GM23338 (cell line): ENCODE measurements around the gene ASIC3.

Experiments
- EZH2 ChIP-seq: fragments of 200-600 bp; sonication (generic); IDR thresholded peaks from one replicate; pipeline ENCODE4 v1.8.0; 2017; ENCODE audit warnings: antibody characterized with exemption, mild to moderate bottlenecking, low read depth; ENCODE audit not compliant: unreplicated experiment
- EZH2phosphoT487 ChIP-seq: fragments of 200-600 bp; sonication (generic); IDR thresholded peaks from one replicate; pipeline ENCODE4 v1.8.1; 2018; ENCODE audit warnings: antibody characterized with exemption; ENCODE audit not compliant: unreplicated experiment
- JUNB ChIP-seq: IDR thresholded peaks from one replicate; pipeline ENCODE4 v1.6.1; 2016; ENCODE audit warnings: antibody characterized with exemption; ENCODE audit not compliant: unreplicated experiment
- POLR2AphosphoS5 ChIP-seq: IDR thresholded peaks from 2 replicates; pipeline ENCODE4 v1.6.1; 2016; ENCODE audit warnings: antibody characterized with exemption, low read depth
- STAT1 ChIP-seq: IDR thresholded peaks from one replicate; pipeline ENCODE4 v1.6.1; 2016; ENCODE audit warnings: antibody characterized with exemption; ENCODE audit not compliant: unreplicated experiment
- ZNF114 ChIP-seq: fragments of 250-450 bp; sonication (Bioruptor Pico); IDR thresholded peaks from 2 replicates; pipeline ENCODE4 v1.5.0; 2020; ENCODE audit warnings: mild to moderate bottlenecking, moderate library complexity
- TF ChIP-seq, protein P1 (sequence below), 2 experiments: fragments of 200-600 bp in 1 of 2; sonication (generic) in 1 of 2; conservative IDR thresholded peaks; 2 replicates each; pipeline versions ENCODE4 v1.5.1 to v1.6.1; 2016 to 2017; ENCODE audit warnings: antibody characterized with exemption in 2 of 2, low read depth in 2 of 2, mild to moderate bottlenecking in 2 of 2, moderate library complexity in 1 of 2
- TF ChIP-seq, protein P2 (sequence below): IDR thresholded peaks from 2 replicates; pipeline ENCODE4 v1.6.1; 2016; ENCODE audit warnings: antibody characterized with exemption
- TF ChIP-seq, protein P3 (sequence below): IDR thresholded peaks from one replicate; pipeline ENCODE4 v1.6.1; 2018; ENCODE audit warnings: antibody characterized with exemption; ENCODE audit not compliant: unreplicated experiment

DNA sequence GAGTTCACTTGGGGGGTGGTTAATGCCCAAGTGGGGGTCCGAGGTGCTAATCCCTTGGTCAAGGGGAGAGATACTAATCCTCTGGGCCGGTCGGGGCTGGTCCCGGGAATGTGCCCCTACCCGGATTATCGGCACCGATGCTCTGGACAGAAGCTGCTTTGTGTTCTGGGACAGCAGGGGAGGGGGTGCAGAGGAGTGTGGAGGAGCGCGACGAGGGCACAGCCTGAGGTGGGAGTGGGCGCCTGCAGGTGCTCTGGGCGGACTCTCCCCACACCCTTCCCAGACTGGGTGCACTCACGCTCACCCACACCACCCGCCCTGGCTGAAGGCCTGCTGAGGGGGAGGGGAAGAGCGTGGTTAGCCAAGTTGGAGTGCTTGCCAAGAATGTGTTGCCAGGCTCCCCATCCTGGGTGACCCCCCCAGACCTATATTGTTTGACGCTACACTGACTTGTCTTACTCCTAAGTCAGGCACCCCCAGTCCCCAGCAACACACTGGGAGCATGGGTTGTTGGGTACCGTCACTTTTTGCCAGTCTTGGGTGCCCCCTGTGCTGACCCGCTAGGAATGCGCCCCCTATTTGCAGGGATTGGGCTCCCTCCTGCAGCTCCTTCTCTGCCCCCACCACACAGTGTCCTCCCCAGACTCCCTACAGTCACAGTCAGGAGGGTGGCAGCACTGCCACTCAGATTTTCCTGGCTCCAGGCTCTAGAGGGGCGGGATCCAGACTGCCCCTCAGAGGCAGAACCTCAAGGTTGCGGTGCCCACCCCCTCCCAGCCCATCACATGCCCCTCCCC, 12.3 kb downstream of the ASIC3 start:
- TF ChIP-seq EZH2 (no peak), EZH2phosphoT487 (no peak), POLR2AphosphoS5 (no peak), JUNB (no peak), STAT1 (no peak), ZNF114 (CRISPR knock-in tag) (no peak)
- TF ChIP-seq, protein P1, sequence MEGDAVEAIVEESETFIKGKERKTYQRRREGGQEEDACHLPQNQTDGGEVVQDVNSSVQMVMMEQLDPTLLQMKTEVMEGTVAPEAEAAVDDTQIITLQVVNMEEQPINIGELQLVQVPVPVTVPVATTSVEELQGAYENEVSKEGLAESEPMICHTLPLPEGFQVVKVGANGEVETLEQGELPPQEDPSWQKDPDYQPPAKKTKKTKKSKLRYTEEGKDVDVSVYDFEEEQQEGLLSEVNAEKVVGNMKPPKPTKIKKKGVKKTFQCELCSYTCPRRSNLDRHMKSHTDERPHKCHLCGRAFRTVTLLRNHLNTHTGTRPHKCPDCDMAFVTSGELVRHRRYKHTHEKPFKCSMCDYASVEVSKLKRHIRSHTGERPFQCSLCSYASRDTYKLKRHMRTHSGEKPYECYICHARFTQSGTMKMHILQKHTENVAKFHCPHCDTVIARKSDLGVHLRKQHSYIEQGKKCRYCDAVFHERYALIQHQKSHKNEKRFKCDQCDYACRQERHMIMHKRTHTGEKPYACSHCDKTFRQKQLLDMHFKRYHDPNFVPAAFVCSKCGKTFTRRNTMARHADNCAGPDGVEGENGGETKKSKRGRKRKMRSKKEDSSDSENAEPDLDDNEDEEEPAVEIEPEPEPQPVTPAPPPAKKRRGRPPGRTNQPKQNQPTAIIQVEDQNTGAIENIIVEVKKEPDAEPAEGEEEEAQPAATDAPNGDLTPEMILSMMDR (conservative IDR thresholded peaks at IDR 0.05; ENCODE audit: low read depth in 2 of 2): peak; percentile 10 to 31; a peak in 2 of 4 replicates
- TF ChIP-seq, protein P2, sequence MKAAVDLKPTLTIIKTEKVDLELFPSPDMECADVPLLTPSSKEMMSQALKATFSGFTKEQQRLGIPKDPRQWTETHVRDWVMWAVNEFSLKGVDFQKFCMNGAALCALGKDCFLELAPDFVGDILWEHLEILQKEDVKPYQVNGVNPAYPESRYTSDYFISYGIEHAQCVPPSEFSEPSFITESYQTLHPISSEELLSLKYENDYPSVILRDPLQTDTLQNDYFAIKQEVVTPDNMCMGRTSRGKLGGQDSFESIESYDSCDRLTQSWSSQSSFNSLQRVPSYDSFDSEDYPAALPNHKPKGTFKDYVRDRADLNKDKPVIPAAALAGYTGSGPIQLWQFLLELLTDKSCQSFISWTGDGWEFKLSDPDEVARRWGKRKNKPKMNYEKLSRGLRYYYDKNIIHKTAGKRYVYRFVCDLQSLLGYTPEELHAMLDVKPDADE: no peak
- TF ChIP-seq, protein P3, sequence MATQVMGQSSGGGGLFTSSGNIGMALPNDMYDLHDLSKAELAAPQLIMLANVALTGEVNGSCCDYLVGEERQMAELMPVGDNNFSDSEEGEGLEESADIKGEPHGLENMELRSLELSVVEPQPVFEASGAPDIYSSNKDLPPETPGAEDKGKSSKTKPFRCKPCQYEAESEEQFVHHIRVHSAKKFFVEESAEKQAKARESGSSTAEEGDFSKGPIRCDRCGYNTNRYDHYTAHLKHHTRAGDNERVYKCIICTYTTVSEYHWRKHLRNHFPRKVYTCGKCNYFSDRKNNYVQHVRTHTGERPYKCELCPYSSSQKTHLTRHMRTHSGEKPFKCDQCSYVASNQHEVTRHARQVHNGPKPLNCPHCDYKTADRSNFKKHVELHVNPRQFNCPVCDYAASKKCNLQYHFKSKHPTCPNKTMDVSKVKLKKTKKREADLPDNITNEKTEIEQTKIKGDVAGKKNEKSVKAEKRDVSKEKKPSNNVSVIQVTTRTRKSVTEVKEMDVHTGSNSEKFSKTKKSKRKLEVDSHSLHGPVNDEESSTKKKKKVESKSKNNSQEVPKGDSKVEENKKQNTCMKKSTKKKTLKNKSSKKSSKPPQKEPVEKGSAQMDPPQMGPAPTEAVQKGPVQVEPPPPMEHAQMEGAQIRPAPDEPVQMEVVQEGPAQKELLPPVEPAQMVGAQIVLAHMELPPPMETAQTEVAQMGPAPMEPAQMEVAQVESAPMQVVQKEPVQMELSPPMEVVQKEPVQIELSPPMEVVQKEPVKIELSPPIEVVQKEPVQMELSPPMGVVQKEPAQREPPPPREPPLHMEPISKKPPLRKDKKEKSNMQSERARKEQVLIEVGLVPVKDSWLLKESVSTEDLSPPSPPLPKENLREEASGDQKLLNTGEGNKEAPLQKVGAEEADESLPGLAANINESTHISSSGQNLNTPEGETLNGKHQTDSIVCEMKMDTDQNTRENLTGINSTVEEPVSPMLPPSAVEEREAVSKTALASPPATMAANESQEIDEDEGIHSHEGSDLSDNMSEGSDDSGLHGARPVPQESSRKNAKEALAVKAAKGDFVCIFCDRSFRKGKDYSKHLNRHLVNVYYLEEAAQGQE: no peak
